Lung (tissue), 12 donors: ENCODE data around the gene COL4A4. TPM values are rescaled to one million over a fixed set of nuclear protein-coding genes. Genes with fewer than 3 reads are reported as not detected.
A peak's percentile ranks its signal among the peaks of the same experiment; 100 is the strongest.

Experiments
- ATAC-seq: fragments of 200-7000 bp; cut with Tn5 transposase; one replicate; pipeline ENCODE4 v1.9.1; 2020; ENCODE audit warnings: moderate number of reproducible peaks; ENCODE audit not compliant: insufficient read depth, low FRiP score
- DNase-seq, 3 donors: peaks; one replicate each; pipeline ENCODE4 v3.0.0-alpha.2; 2013 to 2017
- H3K27ac ChIP-seq, 2 donors: one replicate each; pipeline ENCODE4 v1.5.1; 2013; ENCODE audit warnings: mild to moderate bottlenecking in 2 of 2, moderate library complexity in 2 of 2, control low read depth in 1 of 2, inconsistent platforms in 1 of 2, low read depth in 1 of 2, low read length in 1 of 2
- H3K27me3 ChIP-seq, 3 donors: one replicate each; pipeline ENCODE4 v1.5.1; 2013; ENCODE audit warnings: low read length in 2 of 3; ENCODE audit not compliant: control insufficient read depth in 3 of 3, insufficient read depth in 3 of 3
- H3K36me3 ChIP-seq, 4 donors: one replicate each; pipeline ENCODE4 v1.5.1; 2013; ENCODE audit warnings: low read length in 4 of 4, mild to moderate bottlenecking in 1 of 4, moderate library complexity in 1 of 4; ENCODE audit not compliant: control insufficient read depth in 4 of 4, insufficient read depth in 4 of 4
- H3K4me1 ChIP-seq, 5 donors: one replicate each; pipeline ENCODE4 v1.5.1; 2013; ENCODE audit warnings: low read length in 5 of 5, mild to moderate bottlenecking in 2 of 5, moderate library complexity in 1 of 5; ENCODE audit not compliant: control insufficient read depth in 5 of 5, insufficient read depth in 5 of 5
- H3K4me3 ChIP-seq: one replicate; pipeline ENCODE4 v1.5.1; 2013; ENCODE audit warnings: mild to moderate bottlenecking, control low read depth, moderate library complexity
- H3K9ac ChIP-seq, 2 donors: one replicate each; pipeline ENCODE4 v1.5.1; 2013; ENCODE audit warnings: low read length in 2 of 2, control low read depth in 1 of 2; ENCODE audit not compliant: insufficient read depth in 1 of 2
- H3K9me3 ChIP-seq, 4 donors: one replicate each; pipeline ENCODE4 v1.5.1; 2013; ENCODE audit warnings: low read length in 3 of 4, mild to moderate bottlenecking in 1 of 4, moderate library complexity in 1 of 4; ENCODE audit not compliant: control insufficient read depth in 4 of 4, insufficient read depth in 3 of 4
- CTCF ChIP-seq: IDR thresholded peaks from 2 replicates; pipeline ENCODE4 v1.5.1; 2012; ENCODE audit warnings: mild to moderate bottlenecking; ENCODE audit errors: control extremely low read depth, extremely low read depth
- WGBS, 2 donors: extraction: QIAGEN DNeasy Blood & Tissue Kit; methylation state at CpG; one replicate each; pipeline ENCODE4 v1.1.7; 2013; 5-methylcytosine and 5-hydroxymethylcytosine counted together
- polyA plus RNA-seq, 2 donors: library from polyadenylated mRNA; stranded (reverse); fragments of 200-250 nt; gene quantifications; one replicate each; pipeline ENCODE4 v1.2.1, GENCODE V29; 2013
- total RNA-seq, 2 donors: library from RNA; depleted of rRNA in 1 of 2; stranded (reverse); fragments of >200 nt in 1 of 2; gene quantifications; one replicate each; pipeline ENCODE4 v1.2.1, GENCODE V29; 2014 to 2021
- donor health status: control.
- donor health status: control.
- donor health status: Bipolar disorder and iron deficiency.
- donor health status: healthy.
- donor health status: DM: yes; HTN: yes; CAD: no.

COL4A4 gene
- total and polyA plus RNA-seq, 4 donors: 2.7 to 20.1 (median 9.8) TPM

DNA sequence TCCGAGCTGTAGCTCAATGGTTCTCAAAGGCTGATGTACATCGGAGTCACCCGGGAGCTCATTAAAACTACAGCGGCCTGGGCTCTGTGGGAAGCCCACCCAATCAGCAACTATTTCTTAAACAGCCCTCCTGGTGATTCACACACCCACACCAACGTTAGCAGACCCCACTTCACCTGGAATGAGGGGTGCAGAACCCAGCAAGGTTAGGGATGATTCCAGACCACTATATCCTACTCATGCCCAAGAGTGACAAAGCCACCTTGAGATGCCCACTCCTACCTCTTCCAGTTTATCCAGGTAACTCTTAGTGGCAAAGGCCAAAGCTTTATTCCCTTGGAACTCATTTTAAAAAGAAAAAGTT, 178.4 kb downstream of the COL4A4 start:
- H3K36me3 ChIP-seq: no peaks in the 10 kb centered on the region
- no peak overlapping the region for H3K27ac ChIP-seq
- H3K27me3 ChIP-seq: no peaks in the 10 kb centered on the region
- H3K4me3 ChIP-seq: no peak overlapping the region
- H3K9ac ChIP-seq: no peak overlapping the region
- WGBS, 2 donors: 53 to 70% methylated on average over 5 of the region's 5 CpGs
- no peak for TF ChIP-seq CTCF
- H3K4me1 ChIP-seq: peaks cover 0 to 15% (median 11%) of the 10 kb centered on the region in 5 donors
- H3K9me3 ChIP-seq: no peaks in the 10 kb centered on the region
- DNase-seq (no peak), ATAC-seq (no peak)

GRCh38 chr2:226984750-226985582, 179.0 kb downstream of the COL4A4 start:
- ATAC-seq (peak; percentile 54), DNase-seq (peak; percentile 80 to 97 (median 96))
- peak; percentile 48 for TF ChIP-seq CTCF
- peak overlapping the region in 1 of 2 donors; percentile 72 for H3K9ac ChIP-seq
- H3K27ac ChIP-seq: no peak overlapping the region
- no peaks in the 10 kb centered on the region for H3K9me3 ChIP-seq
- H3K36me3 ChIP-seq: no peaks in the 10 kb centered on the region
- no peak overlapping the region for H3K4me3 ChIP-seq
- H3K27me3 ChIP-seq: no peaks in the 10 kb centered on the region
- 49 to 67% methylated on average over 8 of the region's 8 CpGs for WGBS, 2 donors
- H3K4me1 ChIP-seq: peaks cover 0 to 15% (median 11%) of the 10 kb centered on the region in 5 donors

- ATAC-seq (no peak), DNase-seq (peak in 1 of 3 donors; percentile 18)
- WGBS, 2 donors: 87 to 89% methylated on average over 12 of the region's 12 CpGs
- Histone ChIP-seq H3K27me3 (no peaks in the 10 kb centered on the region), H3K36me3 (no peaks in the 10 kb centered on the region), H3K4me1 (peaks cover 0 to 15% (median 11%) of the 10 kb centered on the region in 5 donors), H3K9ac (peak overlapping the region in 1 of 2 donors; percentile 72), H3K9me3 (no peaks in the 10 kb centered on the region), H3K27ac (no peak overlapping the region), H3K4me3 (no peak overlapping the region)
- TF ChIP-seq CTCF: no peak
These were observed 179.9 kb downstream of the COL4A4 start for GRCh38 chr2:226983895-226984749.
